ENCODE data around the gene FBXL4. TPM values are rescaled to one million over a fixed set of nuclear protein-coding genes. Genes with fewer than 3 reads are reported as not detected.

FBXL4 gene
- total and polyA plus RNA-seq, 4 donors: 3.5 to 35.0 (median 9.4) TPM

- H3K36me3 ChIP-seq (ENCODE audit: control insufficient read depth in 4 of 4, insufficient read depth in 4 of 4, low read length in 4 of 4): no peaks in the 10 kb centered on the region
- TF ChIP-seq CTCF (IDR thresholded peaks at IDR 0.05; ENCODE audit: control extremely low read depth, extremely low read depth): no peak
- H3K9ac ChIP-seq (ENCODE audit: insufficient read depth in 1 of 2, low read length in 2 of 2): no peak overlapping the region
- H3K27ac ChIP-seq (ENCODE audit: low read depth in 1 of 2, low read length in 1 of 2): no peak overlapping the region
- DNase-seq (no peak), ATAC-seq (ENCODE audit: insufficient read depth, low FRiP score) (no peak)
- WGBS, 2 donors: 90 to 94% methylated on average over 2 of the region's 2 CpGs
- no peak overlapping the region for H3K4me3 ChIP-seq
- no peaks in the 10 kb centered on the region for H3K27me3 ChIP-seq (ENCODE audit: control insufficient read depth in 3 of 3, insufficient read depth in 3 of 3, low read length in 2 of 3)
- no peaks in the 10 kb centered on the region for H3K9me3 ChIP-seq (ENCODE audit: control insufficient read depth in 4 of 4, insufficient read depth in 3 of 4, low read length in 3 of 4)
- peaks cover 0 to 16% (median 0%) of the 10 kb centered on the region in 5 donors for H3K4me1 ChIP-seq (ENCODE audit: control insufficient read depth in 5 of 5, insufficient read depth in 5 of 5, low read length in 5 of 5)
These were observed 33.1 kb upstream of the FBXL4 start for GRCh38 chr6:98980819-98981218.

DNA sequence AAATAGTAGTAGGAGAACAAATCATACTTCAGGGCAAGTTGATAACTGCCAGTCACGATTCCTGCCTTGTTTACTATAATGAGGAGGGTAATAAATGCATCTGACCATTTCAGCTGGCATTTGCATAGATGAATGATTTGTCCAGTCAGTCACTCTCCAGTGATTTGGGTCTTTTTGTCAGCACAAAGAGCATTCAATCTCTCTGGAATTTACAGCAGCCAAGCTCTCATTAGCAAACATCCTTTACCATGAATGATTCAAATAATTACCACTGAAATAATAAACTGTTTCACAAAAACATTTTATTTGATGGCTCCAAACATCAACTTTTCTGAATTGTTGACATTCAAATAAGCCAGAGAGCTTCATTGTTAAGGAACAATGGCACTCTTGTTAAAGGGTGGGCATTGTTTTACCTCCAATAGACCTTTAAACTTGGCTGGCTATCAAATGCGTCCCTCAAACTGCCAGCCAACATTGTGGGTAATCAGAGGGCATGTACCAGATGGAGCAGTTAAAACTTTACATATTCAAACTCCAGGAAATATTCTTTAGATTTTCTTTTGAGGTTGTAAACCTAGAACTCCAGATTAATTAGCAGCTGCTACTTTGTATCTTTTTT is 30.0 kb upstream of the FBXL4 start:
- no peaks in the 10 kb centered on the region for H3K27me3 ChIP-seq (ENCODE audit: control insufficient read depth in 3 of 3, insufficient read depth in 3 of 3, low read length in 2 of 3)
- H3K9me3 ChIP-seq (ENCODE audit: control insufficient read depth in 4 of 4, insufficient read depth in 3 of 4, low read length in 3 of 4): no peaks in the 10 kb centered on the region
- H3K9ac ChIP-seq (ENCODE audit: insufficient read depth in 1 of 2, low read length in 2 of 2): no peak overlapping the region
- no peak for ATAC-seq (ENCODE audit: insufficient read depth, low FRiP score)
- DNase-seq: no peak
- no peak overlapping the region for H3K4me3 ChIP-seq
- H3K27ac ChIP-seq (ENCODE audit: low read depth in 1 of 2, low read length in 1 of 2): no peak overlapping the region
- H3K36me3 ChIP-seq (ENCODE audit: control insufficient read depth in 4 of 4, insufficient read depth in 4 of 4, low read length in 4 of 4): no peaks in the 10 kb centered on the region
- TF ChIP-seq CTCF (IDR thresholded peaks at IDR 0.05; ENCODE audit: control extremely low read depth, extremely low read depth): no peak
- 51 to 73% methylated on average over 2 of the region's 2 CpGs for WGBS, 2 donors
- peaks cover 0 to 16% (median 0%) of the 10 kb centered on the region in 5 donors for H3K4me1 ChIP-seq (ENCODE audit: control insufficient read depth in 5 of 5, insufficient read depth in 5 of 5, low read length in 5 of 5)

DNA sequence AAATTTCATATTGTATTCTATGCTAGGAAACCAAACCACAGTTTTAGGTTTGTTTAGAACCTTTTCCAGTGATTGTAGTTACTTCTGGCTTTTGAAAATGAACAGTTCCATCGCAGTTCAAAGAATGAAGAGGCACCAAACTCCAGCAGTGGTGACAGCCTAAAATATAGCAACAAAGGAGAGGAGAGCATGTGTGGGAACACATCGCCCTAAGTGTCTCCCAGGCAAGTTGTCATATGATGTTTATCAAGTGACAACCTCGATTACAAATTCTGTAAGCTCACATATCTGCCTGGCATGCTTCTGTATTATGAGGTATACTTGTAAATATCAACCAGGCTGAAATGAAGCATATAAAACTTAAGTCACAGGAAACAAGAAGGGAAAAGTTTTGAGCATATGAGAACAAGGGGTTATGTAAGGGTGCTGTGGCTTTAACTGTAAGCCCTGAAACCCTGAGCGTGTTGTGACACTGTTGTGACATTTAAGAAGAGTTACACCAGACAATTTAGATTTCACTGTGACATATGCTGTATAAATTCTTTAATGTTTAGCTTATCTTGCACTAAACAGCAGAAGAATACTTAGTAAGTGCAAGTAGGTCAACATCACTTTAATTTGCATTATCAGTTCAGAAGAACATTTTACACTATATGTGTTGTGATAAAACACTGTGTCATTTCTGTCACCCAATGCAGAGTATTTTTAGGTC is 29.1 kb upstream of the FBXL4 start:
- TF ChIP-seq CTCF (IDR thresholded peaks at IDR 0.05; ENCODE audit: control extremely low read depth, extremely low read depth): no peak
- peaks cover 0 to 11% (median 0%) of the 10 kb centered on the region in 5 donors for H3K4me1 ChIP-seq (ENCODE audit: control insufficient read depth in 5 of 5, insufficient read depth in 5 of 5, low read length in 5 of 5)
- H3K27ac ChIP-seq (ENCODE audit: low read depth in 1 of 2, low read length in 1 of 2): no peak overlapping the region
- no peaks in the 10 kb centered on the region for H3K36me3 ChIP-seq (ENCODE audit: control insufficient read depth in 4 of 4, insufficient read depth in 4 of 4, low read length in 4 of 4)
- no peak for ATAC-seq (ENCODE audit: insufficient read depth, low FRiP score)
- WGBS, 2 donors: 49 to 67% methylated on average over 4 of the region's 4 CpGs
- no peak overlapping the region for H3K4me3 ChIP-seq
- no peaks in the 10 kb centered on the region for H3K27me3 ChIP-seq (ENCODE audit: control insufficient read depth in 3 of 3, insufficient read depth in 3 of 3, low read length in 2 of 3)
- no peaks in the 10 kb centered on the region for H3K9me3 ChIP-seq (ENCODE audit: control insufficient read depth in 4 of 4, insufficient read depth in 3 of 4, low read length in 3 of 4)
- no peak for DNase-seq
- H3K9ac ChIP-seq (ENCODE audit: insufficient read depth in 1 of 2, low read length in 2 of 2): no peak overlapping the region
